Activated T-helper 17 cell treated with anti-CD3 and anti-CD28 coated beads, Interleukin-2, amount 50 U/mL, for 72 hours (primary cell): ENCODE data around the gene STAG2. TPM values are rescaled to one million over a fixed set of nuclear protein-coding genes. Genes with fewer than 3 reads are reported as not detected.
"Not testable (repeated sequence)": the region's sequence is repeated elsewhere in the genome, so short reads cannot be mapped to it uniquely, and the experiment has no call there.

ENCODE experiments used
- ATAC-seq: fragments of 150-1000 bp; cut with Tn5 transposase; replicated peaks from 2 replicates; pipeline ENCODE4 v1.10.0; 2021; ENCODE audit warnings: mild to moderate bottlenecking, moderate library complexity
- H3K27ac Mint-ChIP-seq: one replicate; pipeline ENCODE4 v1.8.0; 2022; ENCODE audit warnings: mixed read lengths
- H3K27me3 Mint-ChIP-seq: one replicate; pipeline ENCODE4 v1.8.0; 2022; ENCODE audit warnings: mixed read lengths
- H3K36me3 Mint-ChIP-seq: one replicate; pipeline ENCODE4 v1.8.0; 2022; ENCODE audit warnings: low read depth, mild to moderate bottlenecking, mixed read lengths
- H3K4me1 Mint-ChIP-seq: one replicate; pipeline ENCODE4 v1.8.0; 2022; ENCODE audit warnings: mixed read lengths
- H3K4me3 Mint-ChIP-seq: one replicate; pipeline ENCODE4 v1.8.0; 2022; ENCODE audit warnings: mild to moderate bottlenecking, mixed read lengths
- H3K9me3 Mint-ChIP-seq: one replicate; pipeline ENCODE4 v1.8.0; 2022; ENCODE audit warnings: mixed read lengths
- total RNA-seq, 2 donors: library from RNA; stranded (reverse); gene quantifications; one replicate each; pipeline ENCODE4 v1.2.3, GENCODE V29; 2022

STAG2 gene
- total RNA-seq, 2 donors from 2014 or later: 66.7 to 83.0 TPM

DNA sequence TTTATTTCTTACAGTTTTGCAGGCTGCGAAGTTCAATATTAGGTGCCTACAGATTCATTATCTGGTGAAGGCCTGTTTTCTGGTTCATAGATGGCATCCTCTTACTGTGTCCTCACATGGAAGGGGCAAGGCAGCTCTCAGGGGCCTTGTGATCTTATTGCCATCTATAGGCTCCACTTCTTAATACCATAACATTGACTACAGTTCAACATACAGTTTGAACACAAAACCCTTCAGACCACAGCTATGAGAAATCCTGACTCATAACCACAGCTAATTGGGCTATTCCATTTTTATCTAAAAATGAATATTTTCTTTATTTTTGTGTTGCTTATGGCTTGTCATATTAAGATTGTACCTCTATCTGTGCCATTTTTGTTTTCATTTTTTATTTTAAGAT, 72.3 kb downstream of the STAG2 start:
- Mint-ChIP-seq H3K36me3 (peaks cover 51% of the 10 kb centered on the region), H3K4me1 (peaks cover 5% of the 10 kb centered on the region), H3K9me3 (no peaks in the 10 kb centered on the region), H3K27ac (no peak overlapping the region), H3K27me3 (no peaks in the 10 kb centered on the region), H3K4me3 (no peak overlapping the region)
- peak; percentile 68 for ATAC-seq

DNA sequence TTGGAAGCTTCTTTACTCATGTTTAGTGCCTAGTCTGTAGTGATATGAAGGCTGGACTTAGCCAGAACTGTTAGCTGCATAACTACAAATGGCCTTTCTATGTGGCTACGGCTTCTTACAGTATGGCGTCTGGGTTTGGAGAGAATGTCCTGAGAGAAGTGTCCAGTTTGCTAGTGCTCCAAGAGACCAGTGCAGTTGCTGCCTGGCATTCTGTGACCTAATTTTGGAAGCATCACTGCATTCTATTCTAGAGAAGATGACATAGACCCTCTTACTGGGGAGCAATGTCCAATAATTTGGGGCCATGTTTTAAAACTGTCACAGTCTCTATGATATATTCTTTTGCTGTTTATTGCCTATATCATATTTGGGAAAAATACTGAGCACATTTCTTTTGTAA, 74.2 kb downstream of the STAG2 start:
- Mint-ChIP-seq H3K4me3 (no peak overlapping the region), H3K27me3 (no peaks in the 10 kb centered on the region), H3K27ac (no peak overlapping the region), H3K36me3 (peaks cover 51% of the 10 kb centered on the region), H3K9me3 (no peaks in the 10 kb centered on the region), H3K4me1 (peaks cover 5% of the 10 kb centered on the region)
- no peak for ATAC-seq

- Mint-ChIP-seq H3K36me3 (peaks cover 84% of the 10 kb centered on the region), H3K4me3 (no peak overlapping the region), H3K27ac (peak overlapping the region; percentile 42), H3K4me1 (no peaks in the 10 kb centered on the region), H3K9me3 (no peaks in the 10 kb centered on the region), H3K27me3 (no peaks in the 10 kb centered on the region)
- ATAC-seq: no peak
These were observed 80.5 kb downstream of the STAG2 start for GRCh38 chrX:124042042-124042441.

DNA sequence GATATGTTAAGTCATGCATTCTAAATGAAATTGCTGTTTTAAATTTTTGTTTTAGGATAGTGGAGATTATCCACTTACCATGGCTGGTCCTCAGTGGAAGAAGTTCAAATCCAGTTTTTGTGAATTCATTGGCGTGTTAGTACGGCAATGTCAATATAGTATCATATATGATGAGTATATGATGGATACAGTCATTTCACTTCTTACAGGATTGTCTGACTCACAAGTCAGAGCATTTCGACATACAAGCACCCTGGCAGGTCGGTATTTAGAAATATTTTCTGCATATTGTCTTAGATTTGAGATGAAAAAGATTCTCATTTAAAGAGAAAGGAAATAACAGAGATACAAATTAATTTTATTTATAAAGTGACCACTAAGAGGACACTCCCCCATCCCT, 83.6 kb downstream of the STAG2 start:
- Mint-ChIP-seq H3K36me3 (peaks cover 95% of the 10 kb centered on the region), H3K27ac (no peak overlapping the region), H3K9me3 (no peaks in the 10 kb centered on the region), H3K4me1 (no peaks in the 10 kb centered on the region), H3K27me3 (no peaks in the 10 kb centered on the region), H3K4me3 (no peak overlapping the region)
- ATAC-seq: no peak

DNA sequence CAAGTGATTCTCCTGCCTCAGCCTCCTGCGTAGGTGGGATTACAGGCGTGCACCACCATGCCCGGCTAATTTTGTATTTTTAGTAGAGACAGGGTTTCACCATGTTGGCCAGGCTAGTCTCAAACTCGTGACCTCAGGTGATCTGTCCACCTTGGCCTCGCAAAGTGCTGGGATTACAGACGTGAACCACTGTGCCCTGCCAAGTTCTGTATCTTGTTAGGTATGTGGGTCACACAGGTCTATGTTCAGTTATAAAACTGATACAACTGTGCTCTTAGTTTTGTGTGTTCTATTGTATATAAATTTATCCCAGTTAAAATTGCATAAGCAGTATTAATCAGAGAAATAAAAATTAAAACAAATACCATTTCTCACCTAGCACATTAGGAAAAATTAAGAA, 122.9 kb downstream of the STAG2 start:
- peaks cover 93% of the 10 kb centered on the region for H3K36me3 Mint-ChIP-seq
- peaks cover 11% of the 10 kb centered on the region for H3K4me1 Mint-ChIP-seq
- H3K4me3 Mint-ChIP-seq, H3K9me3 Mint-ChIP-seq, H3K27ac Mint-ChIP-seq, H3K27me3 Mint-ChIP-seq, ATAC-seq: not testable (repeated sequence)

DNA sequence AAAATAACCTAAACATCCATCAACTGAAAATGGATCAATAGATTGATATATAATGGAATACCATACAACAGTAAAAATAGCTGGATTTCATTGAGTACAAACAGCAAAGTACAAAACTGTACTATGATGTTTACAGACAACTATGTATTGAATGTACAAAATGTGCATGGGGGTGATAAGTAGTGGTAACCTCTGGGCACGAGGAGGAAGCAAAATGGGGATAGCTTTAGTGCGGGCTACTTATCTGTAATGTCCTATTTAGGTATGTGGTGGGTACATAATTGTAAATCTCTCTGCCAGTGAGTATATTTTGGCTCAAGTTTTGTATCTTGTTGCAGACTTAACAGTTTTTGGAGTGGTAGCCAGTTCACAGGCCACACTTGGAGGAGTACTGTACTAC, 123.6 kb downstream of the STAG2 start:
- Mint-ChIP-seq H3K27ac (no peak overlapping the region), H3K36me3 (peaks cover 93% of the 10 kb centered on the region)
- ATAC-seq: no peak

GRCh38 chrX:124086411-124086810, 124.9 kb downstream of the STAG2 start:
- Mint-ChIP-seq H3K27me3 (no peaks in the 10 kb centered on the region), H3K27ac (peak overlapping the region; percentile 23), H3K36me3 (peaks cover 98% of the 10 kb centered on the region), H3K9me3 (no peaks in the 10 kb centered on the region), H3K4me3 (peak overlapping the region; percentile 57), H3K4me1 (peaks cover 11% of the 10 kb centered on the region)
- ATAC-seq: peak; percentile 97

More for the DNA sequence above, 123.6 kb downstream of the STAG2 start:
- peaks cover 11% of the 10 kb centered on the region for H3K4me1 Mint-ChIP-seq
- no peaks in the 10 kb centered on the region for H3K9me3 Mint-ChIP-seq
- H3K4me3 Mint-ChIP-seq: peak overlapping the region; percentile 16
- no peaks in the 10 kb centered on the region for H3K27me3 Mint-ChIP-seq

GRCh38 chrX:124087000-124087746, 125.7 kb downstream of the STAG2 start:
- H3K27me3 Mint-ChIP-seq: no peaks in the 10 kb centered on the region
- no peak overlapping the region for H3K27ac Mint-ChIP-seq
- ATAC-seq: no peak
- peak overlapping the region; percentile 57 for H3K4me3 Mint-ChIP-seq
- peaks cover 98% of the 10 kb centered on the region for H3K36me3 Mint-ChIP-seq
- H3K4me1 Mint-ChIP-seq: peaks cover 11% of the 10 kb centered on the region
- H3K9me3 Mint-ChIP-seq: no peaks in the 10 kb centered on the region

GRCh38 chrX:124093222-124093621, 131.7 kb downstream of the STAG2 start:
- no peak overlapping the region for H3K27ac Mint-ChIP-seq
- no peaks in the 10 kb centered on the region for H3K9me3 Mint-ChIP-seq
- no peaks in the 10 kb centered on the region for H3K27me3 Mint-ChIP-seq
- no peak overlapping the region for H3K4me3 Mint-ChIP-seq
- no peak for ATAC-seq
- no peaks in the 10 kb centered on the region for H3K4me1 Mint-ChIP-seq
- H3K36me3 Mint-ChIP-seq: peaks cover 93% of the 10 kb centered on the region

DNA sequence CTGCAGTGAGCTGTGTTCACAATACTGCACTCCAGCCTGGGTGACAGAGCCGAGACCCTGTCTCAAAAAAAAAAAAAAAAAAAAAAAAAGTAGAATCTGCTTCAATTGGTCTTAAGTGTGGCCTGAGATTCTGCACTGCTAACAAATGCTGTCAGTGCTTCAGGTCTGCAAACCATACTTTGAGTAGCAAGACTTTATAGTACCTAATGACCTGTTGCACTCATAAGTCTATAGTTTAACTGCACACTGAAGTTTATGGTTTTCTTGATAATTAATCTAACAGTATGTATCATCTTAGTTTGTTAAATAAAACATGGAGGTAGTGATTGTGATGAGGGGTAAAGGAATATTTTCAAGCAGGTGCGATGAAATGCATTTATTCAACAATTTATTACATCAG, 135.6 kb downstream of the STAG2 start:
- no peaks in the 10 kb centered on the region for H3K27me3 Mint-ChIP-seq
- peaks cover 81% of the 10 kb centered on the region for H3K36me3 Mint-ChIP-seq

DNA sequence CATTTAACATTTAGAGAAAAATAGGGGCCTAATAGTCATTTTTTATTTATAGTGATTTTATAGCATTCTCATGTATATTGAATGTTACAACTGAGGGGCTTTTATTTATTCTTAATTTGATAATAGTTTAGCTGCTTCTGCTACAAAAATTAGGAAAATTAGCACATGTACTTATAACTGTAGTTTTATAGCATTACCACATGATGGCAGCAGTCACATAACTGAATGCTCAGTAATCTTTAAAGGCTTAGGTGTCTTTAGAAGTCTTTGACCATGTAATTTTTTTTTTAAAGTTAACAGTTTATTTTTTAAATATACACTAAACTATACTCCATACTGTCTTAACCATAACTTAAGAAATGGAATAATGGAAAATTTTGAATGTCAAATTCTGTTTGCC, 136.6 kb downstream of the STAG2 start:
- H3K36me3 Mint-ChIP-seq: peaks cover 80% of the 10 kb centered on the region
- no peak overlapping the region for H3K27ac Mint-ChIP-seq
- H3K4me3 Mint-ChIP-seq: no peak overlapping the region
- no peaks in the 10 kb centered on the region for H3K4me1 Mint-ChIP-seq
- no peak for ATAC-seq
- no peaks in the 10 kb centered on the region for H3K9me3 Mint-ChIP-seq
- H3K27me3 Mint-ChIP-seq: no peaks in the 10 kb centered on the region

More for the DNA sequence above, 135.6 kb downstream of the STAG2 start:
- no peaks in the 10 kb centered on the region for H3K4me1 Mint-ChIP-seq
- H3K4me3 Mint-ChIP-seq: no peak overlapping the region
- no peaks in the 10 kb centered on the region for H3K9me3 Mint-ChIP-seq
- no peak for ATAC-seq
- H3K27ac Mint-ChIP-seq: no peak overlapping the region

GRCh38 chrX:124103966-124104365, 142.5 kb downstream of the STAG2 start:
- no peaks in the 10 kb centered on the region for H3K9me3 Mint-ChIP-seq
- no peak overlapping the region for H3K4me3 Mint-ChIP-seq
- no peak for ATAC-seq

GRCh38 chrX:124104512-124104911, 143.0 kb downstream of the STAG2 start:
- H3K4me1 Mint-ChIP-seq, H3K27me3 Mint-ChIP-seq, ATAC-seq, H3K4me3 Mint-ChIP-seq, H3K9me3 Mint-ChIP-seq, H3K27ac Mint-ChIP-seq: not testable (repeated sequence)
- H3K36me3 Mint-ChIP-seq: peaks cover 28% of the 10 kb centered on the region

More at GRCh38 chrX:124103966-124104365, 142.5 kb downstream of the STAG2 start:
- H3K27ac Mint-ChIP-seq: no peak overlapping the region
- H3K4me1 Mint-ChIP-seq: no peaks in the 10 kb centered on the region
- no peaks in the 10 kb centered on the region for H3K27me3 Mint-ChIP-seq
- peaks cover 33% of the 10 kb centered on the region for H3K36me3 Mint-ChIP-seq

DNA sequence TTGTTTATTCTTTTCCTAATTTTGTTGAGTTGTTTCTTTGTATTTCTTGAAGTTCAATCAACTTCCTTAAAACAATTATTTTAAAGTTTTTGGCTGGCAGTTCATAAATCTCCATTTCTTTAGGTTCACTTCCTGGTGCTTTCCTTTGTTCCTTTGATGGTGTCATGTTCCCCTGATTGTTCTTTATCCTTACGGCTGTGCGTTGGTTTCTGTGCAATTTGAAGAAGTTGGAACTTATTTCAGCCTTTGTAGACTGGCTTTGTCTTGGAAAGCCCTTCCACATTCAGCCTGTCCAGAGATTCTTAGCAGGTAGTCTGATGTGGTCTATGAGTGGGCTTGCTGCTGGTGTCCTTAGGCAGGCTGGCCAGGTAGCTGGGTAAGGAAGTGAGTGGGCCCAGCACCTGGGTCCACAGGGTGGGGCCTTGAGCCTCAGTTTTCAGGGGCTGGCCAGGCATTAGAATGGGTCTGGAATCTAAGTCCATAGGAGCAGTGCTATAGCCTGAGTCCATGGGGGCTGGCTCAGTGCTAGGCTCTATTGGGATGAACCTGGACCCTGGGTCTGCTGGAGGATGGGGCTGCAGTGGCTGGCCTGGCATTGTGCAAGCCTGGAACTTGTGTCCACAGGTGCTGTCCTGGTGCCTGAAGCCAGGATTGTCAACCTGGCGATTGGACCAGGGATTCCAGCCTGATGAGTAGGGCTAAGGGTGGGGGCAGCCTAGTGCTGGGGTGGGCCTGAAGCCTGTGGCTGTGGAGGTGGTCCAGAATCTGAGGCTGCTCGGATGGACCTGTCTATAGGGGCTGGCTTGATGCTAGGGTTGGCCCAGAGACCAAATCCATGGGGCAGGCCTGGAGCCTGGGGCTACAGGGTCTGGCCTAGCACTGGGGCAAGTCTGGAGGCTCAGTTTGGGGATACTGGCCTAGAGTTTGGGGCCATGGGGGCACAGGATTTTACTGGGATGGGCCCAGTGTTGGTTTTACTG, 152.4 kb downstream of the STAG2 start:
- no peaks in the 10 kb centered on the region for H3K9me3 Mint-ChIP-seq
- ATAC-seq: no peak
- no peak overlapping the region for H3K4me3 Mint-ChIP-seq
- no peak overlapping the region for H3K27ac Mint-ChIP-seq
- H3K27me3 Mint-ChIP-seq: no peaks in the 10 kb centered on the region
- H3K36me3 Mint-ChIP-seq: no peaks in the 10 kb centered on the region
- H3K4me1 Mint-ChIP-seq: no peaks in the 10 kb centered on the region

DNA sequence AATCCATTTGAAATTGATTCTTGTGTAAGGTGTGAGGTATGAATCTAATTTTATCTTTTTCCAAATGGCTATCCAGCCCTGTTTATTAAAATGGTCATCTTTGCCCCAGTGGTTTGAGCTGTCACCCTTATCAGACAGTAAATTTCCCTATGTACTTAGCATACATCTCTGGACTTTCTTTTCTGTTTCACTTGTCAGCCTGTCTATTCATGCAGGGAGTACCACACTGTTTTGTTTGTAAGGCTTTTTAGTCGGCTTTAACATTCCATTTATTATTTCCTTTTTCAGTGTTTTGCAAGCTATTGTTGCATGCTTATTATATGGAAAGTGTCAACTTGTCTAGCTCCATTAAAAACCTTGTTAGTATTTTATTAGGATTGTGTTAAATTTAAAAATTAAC, 155.8 kb downstream of the STAG2 start:
- Mint-ChIP-seq H3K9me3 (no peaks in the 10 kb centered on the region), H3K27me3 (no peaks in the 10 kb centered on the region), H3K4me3 (no peak overlapping the region), H3K4me1 (no peaks in the 10 kb centered on the region), H3K27ac (no peak overlapping the region), H3K36me3 (no peaks in the 10 kb centered on the region)
- no peak for ATAC-seq
